GM18520 (cell line): Measurements from ENCODE around the gene ZNF790.
A peak's percentile ranks its signal among the peaks of the same experiment; 100 is the strongest.
"Not testable (repeated sequence)": the region's sequence is repeated elsewhere in the genome, so short reads cannot be mapped to it uniquely, and the experiment has no call there.

ENCODE experiments used
- ATAC-seq: cut with Tn5 transposase; IDR thresholded peaks from one replicate; pipeline ENCODE4 v1.9.1; 2021; ENCODE audit not compliant: unreplicated experiment

Gene ZNF790

DNA sequence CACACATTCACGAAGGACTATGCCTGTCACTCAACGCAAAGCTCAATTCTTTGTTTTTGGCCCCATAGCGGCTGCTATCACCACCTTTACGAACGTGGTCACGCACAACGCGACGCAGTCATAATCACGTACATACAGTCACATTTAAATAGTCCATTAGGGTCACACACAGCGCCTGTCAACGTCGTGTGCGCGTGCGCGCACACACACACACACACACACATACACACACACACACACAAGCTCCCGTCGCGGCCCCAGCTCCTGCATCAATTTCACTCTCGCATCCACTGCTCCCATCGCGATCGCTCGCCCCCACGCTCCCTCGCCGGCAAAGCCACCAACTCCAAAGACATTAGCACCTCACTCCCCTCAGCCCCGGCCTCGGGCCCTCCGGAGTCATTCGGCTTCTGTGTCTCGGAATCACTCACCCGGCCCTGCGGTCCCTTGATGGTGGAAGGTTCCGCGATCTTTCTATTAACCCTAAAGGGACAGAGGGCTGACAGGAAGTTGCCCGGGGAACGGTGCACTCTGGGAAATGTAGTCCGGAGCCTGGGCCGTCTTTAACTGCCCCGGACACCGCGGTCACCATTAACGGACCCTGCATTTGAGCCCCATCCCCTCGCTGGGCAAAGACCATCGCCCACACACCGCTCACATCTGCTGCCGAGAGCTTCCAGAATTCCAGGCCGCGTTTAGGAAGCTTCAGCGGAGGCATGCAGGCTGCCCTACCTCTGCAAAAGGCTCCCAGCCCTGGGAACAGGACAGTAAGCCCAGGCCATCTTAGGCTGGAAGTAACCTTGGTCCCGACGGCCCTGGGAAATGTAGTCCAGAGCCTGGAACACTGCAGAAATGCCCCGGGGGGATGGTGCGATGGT, at the start of gene ZNF790:
TSS of gene ZNF790 (minus strand) at position 482 of the 878 bp plus-strand sequence. CDS start 12,768 bp downstream, outside the sequence.
- peak; percentile 89 for ATAC-seq

DNA sequence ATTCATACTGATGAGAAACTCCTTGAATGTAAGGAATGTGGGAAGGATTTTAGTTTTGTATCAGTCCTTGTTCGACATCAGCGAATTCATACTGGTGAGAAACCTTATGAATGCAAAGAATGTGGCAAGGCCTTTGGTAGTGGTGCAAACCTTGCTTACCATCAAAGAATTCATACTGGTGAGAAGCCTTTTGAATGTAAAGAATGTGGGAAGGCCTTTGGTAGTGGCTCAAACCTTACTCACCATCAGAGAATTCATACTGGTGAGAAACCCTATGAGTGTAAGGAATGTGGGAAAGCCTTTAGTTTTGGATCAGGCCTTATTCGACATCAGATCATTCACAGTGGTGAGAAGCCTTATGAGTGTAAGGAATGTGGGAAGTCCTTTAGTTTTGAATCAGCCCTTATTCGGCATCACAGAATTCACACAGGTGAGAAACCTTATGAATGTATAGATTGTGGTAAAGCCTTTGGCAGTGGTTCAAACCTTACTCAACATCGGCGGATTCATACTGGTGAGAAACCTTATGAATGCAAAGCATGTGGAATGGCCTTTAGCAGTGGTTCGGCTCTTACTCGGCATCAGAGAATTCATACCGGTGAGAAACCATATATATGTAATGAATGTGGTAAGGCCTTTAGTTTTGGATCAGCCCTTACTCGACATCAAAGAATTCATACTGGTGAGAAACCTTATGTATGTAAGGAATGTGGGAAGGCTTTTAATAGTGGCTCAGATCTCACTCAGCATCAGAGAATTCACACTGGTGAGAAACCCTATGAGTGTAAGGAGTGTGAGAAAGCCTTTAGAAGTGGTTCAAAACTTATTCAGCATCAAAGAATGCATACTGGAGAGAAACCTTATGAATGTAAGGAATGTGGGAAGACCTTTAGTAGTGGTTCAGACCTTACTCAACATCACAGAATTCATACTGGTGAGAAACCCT, 39.1 kb upstream of the ZNF790 start:
- ATAC-seq = no peak

DNA sequence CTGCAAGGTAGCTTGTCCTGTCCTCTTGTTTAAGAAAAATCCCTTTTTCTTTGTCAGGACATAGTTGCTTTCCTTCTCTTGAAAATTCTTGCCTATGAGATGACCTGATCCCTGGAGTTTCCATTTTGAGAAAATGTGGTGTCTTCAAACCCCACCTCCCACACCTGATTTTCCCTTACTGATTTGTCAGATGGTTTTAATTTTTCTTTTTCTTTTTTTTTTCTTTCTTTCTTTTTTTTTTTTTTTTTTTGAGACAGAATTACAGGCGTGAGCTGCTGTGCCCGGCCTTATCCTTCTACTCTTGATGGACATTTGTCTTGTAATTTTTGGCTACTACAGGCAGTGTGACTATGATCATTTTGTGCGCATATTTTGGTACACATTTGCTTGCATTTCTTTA, 13.7 kb upstream of the ZNF790 start:
- ATAC-seq = no peak

DNA sequence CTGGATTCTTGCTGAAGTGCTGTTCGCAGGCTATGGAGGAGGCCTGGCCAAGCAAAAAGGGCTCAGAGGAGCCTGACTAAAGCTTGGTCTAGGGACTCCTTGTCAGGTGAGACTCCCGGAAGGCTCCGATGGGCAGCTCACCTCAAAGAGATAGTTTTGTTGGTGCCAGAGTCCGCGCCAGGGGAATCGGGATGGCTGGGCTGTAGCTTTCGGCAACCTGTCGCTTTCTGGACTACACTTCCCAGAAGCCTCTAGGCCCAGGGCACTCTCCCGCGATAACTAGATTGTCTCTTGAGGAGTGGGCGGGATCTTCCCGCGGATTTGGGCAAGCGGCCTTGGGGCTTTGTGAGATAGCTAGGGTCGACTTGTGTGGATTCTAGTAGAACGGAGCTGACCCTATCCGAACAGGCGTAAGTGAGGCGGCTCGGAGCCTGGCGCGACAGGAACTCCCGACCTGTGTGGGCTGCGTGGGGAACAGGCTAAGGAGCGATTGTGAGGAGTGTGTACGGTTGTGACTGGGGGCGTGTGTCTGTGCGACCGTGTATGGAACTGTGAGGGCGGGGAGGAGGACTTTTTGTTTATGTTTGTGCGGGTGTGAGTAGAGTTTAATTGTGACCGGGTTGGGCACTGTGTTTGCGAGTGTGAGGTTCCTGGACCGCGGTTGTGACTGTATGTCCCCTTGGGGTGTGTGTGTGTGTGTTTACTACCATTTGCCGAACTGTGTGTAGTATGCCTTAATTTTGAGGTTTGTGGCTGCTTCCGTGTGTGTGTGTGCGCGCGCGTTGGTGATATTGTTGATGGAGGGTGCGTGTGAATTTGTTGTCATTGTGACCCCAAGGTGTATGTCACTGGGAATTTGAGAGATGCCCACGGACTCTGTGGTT, 12.6 kb upstream of the ZNF790 start, which contains the start of gene ZNF345:
TSS of gene ZNF345 (plus strand) at position 318 of the 884 bp plus-strand sequence. CDS start 25,955 bp downstream, outside the sequence.
- ATAC-seq = peak; percentile 75

DNA sequence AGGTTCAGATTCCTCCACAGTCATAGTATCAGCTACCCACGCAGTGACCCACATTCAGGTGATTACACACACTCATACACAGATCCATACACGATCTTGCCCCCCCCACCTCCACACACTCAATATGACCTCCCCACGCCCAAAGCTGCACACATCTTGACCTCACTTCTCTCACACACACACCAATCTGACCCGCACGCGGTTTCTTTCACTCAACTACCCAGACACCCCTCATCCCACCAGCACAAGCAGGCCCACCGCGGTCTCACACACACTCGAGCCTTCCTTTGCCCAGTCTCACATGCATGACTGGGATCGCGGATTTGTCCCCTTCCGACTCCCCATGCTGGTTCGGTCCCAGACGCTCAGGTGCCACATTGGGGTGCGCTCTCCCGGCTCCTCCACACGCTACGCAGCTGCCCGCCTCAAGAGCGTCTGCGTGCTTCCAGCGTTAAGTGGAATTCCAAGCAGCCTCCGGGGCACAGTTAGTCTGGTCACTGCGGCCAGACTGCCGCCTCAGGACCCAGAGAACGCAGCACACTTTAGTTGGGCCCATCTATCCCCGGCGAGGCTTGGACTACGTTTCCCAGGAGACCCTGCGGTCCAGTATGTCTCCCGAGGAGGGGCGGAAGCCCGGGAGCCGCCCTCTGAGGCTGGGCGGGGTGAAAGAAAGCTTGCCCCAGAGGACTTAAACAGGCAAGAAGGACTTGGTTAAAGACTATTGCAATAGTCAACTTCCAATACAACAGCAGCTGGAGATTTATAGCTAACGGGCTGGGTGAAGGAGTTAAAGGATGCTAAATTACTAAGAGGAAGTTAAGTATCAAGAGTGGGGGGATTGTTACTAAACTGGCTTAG, 11.7 kb upstream of the ZNF790 start:
- peak; percentile 68 for ATAC-seq

DNA sequence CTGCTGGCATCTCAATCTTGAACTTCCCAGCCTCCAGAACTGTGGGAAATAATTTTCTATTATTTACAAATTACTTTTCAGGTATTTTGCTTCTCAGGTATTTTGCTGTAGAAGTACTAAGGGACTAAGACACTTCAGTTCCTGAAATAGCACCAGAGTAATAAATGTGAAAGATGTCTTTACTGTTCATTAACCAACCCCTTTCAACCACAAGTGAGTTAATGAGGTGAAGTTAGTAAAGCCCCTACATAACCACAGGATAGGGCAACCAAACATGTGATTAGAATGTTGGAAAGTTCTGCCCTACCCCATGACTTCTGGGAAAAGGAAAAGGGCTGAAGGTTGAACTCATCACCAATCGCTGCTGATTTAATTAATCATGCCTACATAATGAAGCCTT, 9.8 kb upstream of the ZNF790 start:
- no peak for ATAC-seq

DNA sequence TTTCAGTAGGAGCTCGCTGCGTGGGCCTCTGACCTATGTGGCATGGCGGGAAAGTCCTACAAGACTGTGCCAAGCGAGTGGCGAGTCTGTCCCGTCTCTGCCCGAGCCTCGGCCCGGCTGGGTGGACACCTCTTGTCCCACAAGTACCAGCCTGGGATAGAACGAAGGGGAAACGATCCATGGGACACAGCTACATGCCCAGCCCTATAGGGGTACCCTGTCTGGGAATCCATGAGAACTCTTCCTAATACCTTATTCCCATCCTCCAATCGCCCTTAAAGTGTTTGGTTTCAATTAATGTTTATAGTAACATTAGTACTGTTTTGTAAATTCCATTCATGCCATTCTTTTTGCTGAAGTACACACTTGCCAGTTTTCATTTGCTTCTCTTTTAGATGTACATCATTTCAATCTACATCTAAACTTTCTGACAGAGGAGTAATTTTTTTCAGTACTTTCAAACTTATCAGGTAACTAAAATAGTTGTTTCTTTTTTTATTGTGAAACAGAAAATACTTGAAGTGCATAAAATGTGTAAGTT, 667 bp upstream of the ZNF790 start:
- ATAC-seq = no peak

DNA sequence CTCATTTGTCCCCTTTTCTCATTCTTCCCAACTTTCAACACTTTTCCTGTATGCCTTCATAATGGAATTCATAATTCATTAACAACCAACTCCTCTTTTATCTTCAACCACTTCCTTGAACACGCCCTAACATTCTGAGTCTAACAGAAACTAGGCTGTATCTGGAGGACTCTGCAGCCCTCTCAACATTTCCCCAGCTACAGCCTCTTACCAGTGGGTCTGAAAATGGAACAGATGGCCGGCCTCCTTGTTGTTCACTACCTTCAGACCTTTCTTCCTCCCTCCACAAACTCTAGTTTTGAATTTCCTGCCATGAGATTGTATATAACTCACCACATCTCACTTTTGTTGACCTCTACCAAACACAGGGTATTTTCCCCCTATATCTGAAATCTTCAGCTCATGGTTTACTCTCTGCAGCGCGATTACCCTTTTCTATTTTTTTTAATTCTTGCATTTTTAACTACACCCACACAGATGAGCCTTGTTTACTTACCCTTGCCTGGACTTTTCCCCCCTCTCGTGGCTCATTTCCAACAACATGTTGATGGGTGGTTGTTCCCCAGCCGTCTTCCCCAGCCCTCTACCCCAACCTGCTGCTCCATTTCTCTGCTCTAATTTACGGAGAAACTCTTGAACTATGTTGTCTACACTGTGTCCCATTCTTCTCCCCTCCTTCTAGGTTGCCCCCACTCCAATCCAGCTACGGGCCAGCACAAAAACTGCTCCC, 846 bp downstream of the ZNF790 start:
- ATAC-seq = no peak

DNA sequence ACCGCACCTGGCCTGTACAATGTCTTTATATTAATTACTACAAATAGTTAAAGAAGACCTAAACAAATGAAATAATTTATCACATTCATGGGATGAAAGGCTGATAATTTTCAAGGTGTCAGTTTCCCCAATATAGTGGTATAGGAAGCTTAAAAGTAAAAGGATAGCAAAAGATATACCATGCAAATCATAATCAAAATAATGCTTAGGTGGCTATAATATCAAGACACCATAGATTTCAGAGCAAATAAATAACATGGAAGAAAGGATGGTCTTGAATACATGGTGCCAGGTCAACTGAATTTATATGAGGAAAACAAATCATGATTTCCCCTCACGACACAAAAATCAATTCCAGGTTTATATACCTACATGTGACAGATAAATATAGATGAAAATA, 4.8 kb downstream of the ZNF790 start:
- no peak for ATAC-seq

DNA sequence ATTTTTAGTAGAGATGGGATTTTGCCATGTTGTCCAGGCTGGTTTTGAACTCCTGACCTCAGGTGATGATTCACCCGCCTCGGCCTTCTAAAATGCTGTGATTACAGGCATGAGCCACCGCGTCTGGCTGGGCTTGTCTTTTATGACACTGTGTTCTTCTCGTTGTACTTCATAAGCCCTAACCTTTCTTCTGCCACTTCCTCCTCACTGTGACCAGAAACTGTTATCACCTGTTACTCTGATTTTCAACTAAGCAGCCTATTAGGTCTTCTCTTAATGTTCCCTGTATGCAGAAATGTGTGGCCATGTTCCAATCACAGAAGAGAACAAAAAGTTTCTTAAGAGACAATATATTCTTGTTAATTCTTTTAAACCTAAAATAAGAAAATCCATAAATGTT, 16.4 kb downstream of the ZNF790 start:
- ATAC-seq = no peak

DNA sequence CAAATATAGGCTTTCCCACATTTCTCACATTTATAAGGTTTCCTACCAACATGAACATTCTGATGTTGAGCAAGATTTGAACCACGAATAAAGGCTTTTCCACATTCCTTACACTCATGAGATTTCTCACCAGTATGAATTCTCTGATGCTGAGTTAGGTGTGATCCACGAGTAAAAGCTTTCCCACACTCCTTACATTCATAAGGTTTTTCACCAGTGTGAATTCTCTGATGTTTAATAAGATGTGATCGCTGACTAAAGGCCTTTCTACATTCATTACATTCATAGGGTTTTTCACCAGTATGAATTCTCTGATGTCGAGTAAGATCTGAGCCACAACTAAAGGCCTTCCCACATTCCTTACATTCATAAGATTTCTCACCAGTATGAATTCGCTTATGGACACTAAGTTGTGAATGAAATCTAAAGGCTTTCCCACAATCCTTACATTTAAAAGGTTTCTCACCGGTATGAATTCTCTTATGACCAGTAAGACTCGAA, 19.0 kb downstream of the ZNF790 start:
- ATAC-seq = no peak

DNA sequence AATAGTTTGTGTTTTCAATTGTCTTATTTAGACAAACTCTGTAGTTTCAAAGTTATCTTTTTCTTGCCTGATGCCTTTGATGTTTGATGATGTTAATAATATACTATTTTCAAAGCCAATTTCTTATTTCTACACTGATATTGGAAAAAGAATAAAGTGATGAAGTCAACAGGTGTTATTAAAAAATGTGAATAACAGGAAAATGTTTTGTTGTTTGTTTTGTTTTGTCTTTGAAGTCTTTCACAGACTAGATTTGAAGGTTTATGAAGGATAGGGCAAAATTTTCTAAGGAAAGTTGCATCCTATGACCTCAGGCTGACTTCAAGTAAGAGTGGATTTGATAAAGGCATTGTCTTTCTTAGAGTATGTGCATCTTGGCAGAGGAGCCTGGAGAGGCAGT, 31.2 kb downstream of the ZNF790 start:
- no peak for ATAC-seq

DNA sequence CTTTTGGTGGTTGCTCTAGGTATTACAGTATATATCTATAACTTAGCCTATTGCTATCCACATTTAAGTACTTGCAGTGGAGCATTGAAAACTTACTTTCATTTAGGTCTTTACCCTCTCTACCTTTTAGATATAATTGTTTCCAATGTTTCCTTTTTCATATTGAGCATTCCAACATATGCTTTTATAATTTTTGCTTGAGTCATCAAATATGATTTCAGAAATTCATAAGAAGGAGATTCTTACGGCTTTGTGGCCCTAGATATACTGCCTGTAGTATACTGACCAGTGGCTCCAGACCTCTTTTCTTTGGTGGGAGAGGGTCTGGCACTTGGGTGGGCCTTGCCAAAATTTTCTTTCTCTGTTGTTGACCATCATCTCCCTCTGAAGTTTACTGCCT, 32.8 kb downstream of the ZNF790 start:
- ATAC-seq = no peak

DNA sequence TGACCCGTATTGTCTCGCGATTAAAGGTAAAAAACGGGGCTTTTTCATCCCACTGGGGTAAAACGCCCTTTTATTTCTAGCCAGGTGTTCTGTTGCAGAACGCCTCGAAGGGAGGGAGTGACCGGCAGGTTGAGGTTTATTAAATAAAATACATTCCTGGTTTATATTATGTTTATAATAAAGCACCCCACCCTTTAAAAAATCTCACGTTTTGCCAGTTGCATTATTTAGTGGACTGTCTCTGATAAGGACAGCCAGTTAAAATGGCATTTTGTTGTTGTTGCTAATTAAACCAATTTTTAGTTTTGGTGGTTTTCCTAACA, 40.4 kb downstream of the ZNF790 start:
- no peak for ATAC-seq

DNA sequence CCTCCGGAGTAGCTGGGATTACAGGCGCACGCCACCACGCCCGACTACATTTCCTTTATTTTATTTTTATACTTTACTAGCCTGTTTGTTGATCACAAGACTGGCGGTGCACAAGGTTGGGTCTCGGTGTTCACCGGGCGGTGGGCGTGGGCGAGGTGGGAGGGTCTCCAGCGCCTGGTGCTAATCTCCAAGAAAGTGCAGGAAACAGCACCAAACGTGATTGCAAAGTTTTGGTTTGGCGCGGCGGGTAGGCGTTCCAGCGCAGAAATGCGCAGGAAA, 41.5 kb downstream of the ZNF790 start:
- no peak for ATAC-seq

DNA sequence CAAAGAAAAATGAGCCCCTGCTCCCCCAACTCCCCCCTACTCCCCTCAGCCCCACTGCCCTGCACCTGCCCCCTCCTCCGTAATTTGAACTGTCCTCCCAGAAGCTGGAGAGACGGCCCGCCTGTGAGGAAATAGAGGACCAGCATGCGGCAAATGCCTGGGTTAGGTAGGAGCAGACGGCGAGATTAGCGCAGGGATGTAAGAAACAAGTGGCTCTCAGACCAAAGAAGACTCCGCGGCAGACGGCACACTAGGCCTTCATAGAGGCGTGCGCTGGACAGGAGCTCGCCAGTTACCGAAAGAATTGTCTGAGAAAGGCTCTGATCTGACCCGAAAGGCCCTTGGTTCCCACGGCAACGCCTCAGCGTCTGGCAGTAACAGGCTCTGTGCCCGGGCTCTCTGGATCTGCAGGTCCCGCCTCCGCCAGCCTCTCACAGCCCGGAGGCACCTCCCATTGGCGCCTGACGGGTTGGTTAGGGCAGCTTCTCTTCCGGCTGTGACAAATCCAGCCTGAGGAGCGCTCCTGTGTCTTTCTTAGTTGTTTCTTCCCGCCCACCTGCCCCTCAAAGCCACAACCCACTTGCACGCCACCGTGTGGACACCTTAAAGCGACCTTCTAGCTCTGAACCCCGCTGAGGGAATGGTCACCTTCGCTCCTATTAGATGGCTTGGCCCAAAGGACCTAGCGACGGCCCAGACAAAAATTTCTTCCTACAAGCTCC, 46.6 kb downstream of the ZNF790 start:
- ATAC-seq = not testable (repeated sequence)

DNA sequence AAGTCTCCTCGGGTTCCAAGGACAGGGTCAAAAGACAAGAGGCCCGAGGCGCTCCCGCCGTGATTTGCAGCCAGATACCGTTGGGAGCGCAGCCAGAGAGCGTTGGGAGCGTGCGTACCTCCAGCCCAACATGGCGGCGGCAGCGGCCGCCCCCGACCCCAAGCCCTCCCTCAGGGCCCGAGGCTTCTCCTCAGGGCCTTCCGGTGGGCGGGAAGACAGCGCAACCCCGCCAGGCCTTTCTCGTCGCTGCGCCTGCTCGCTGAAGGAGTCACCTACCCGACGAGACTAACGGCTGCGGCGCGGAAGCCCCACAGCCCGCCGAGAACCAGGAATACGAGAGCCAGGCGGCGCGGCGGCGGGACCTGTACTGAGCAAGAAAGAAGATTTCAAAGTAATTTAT, 62.4 kb downstream of the ZNF790 start:
- ATAC-seq = no peak

DNA sequence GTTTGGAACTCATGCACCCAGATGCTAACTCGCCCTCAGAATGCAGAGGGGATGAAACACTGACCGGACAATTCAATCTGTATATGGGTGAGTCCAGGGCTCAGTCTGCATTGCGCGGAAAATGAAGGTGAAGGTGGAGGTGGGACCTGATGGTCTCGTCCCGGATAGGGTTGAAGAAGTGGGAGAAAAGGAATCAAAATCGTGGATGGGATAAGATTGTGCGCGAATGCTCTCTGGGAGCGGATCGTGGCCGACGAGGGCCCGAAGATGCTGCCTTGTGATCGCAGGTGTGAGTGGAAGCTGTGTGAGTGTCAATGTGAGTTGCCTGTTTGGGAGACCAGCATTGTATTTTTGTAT, 65.0 kb downstream of the ZNF790 start:
- no peak for ATAC-seq
